HG02970 (cell line): ENCODE data around the gene KCNQ4.

Source experiments
- ATAC-seq: cut with Tn5 transposase; IDR thresholded peaks from one replicate; pipeline ENCODE4 v1.9.1; 2021; ENCODE audit warnings: mild to moderate bottlenecking, moderate library complexity, moderate number of reproducible peaks; ENCODE audit not compliant: unreplicated experiment, low FRiP score

Gene KCNQ4

GRCh38 chr1:40838045-40838979 is 54.7 kb downstream of the KCNQ4 start:
- ATAC-seq = no peak

GRCh38 chr1:40838980-40839942 is 55.7 kb downstream of the KCNQ4 start:
- no peak for ATAC-seq

GRCh38 chr1:40839943-40840335 is 56.4 kb downstream of the KCNQ4 start:
- no peak for ATAC-seq

GRCh38 chr1:40840526-40841323 is 57.1 kb downstream of the KCNQ4 start:
- ATAC-seq = no peak

- ATAC-seq = no peak
Observed at GRCh38 chr1:40841602-40842001, 58.0 kb downstream of the KCNQ4 start.

- no peak for ATAC-seq
Observed at GRCh38 chr1:40842207-40842606, 58.6 kb downstream of the KCNQ4 start.

GRCh38 chr1:40842691-40843090 is 59.1 kb downstream of the KCNQ4 start:
- ATAC-seq = no peak

GRCh38 chr1:40844079-40844478 is 60.5 kb downstream of the KCNQ4 start:
- no peak for ATAC-seq

- ATAC-seq = no peak
Observed at GRCh38 chr1:40844887-40845878, 61.6 kb downstream of the KCNQ4 start.

- no peak for ATAC-seq
Observed at GRCh38 chr1:40845895-40846294, 62.3 kb downstream of the KCNQ4 start.

- ATAC-seq = no peak
Observed at GRCh38 chr1:40847023-40847745, 63.6 kb downstream of the KCNQ4 start.

- no peak for ATAC-seq
Observed at GRCh38 chr1:40848530-40849189, 65.1 kb downstream of the KCNQ4 start.

- no peak for ATAC-seq
Observed at GRCh38 chr1:40849801-40850592, 66.4 kb downstream of the KCNQ4 start.

- ATAC-seq = no peak
Observed at GRCh38 chr1:40851643-40852042, 68.1 kb downstream of the KCNQ4 start.

GRCh38 chr1:40853113-40853884 is 69.7 kb downstream of the KCNQ4 start:
- no peak for ATAC-seq

GRCh38 chr1:40853885-40854170 is 70.2 kb downstream of the KCNQ4 start:
- no peak for ATAC-seq

GRCh38 chr1:40855513-40855912 is 71.9 kb downstream of the KCNQ4 start:
- ATAC-seq = no peak
